Measurements from ENCODE around the gene ZNF783.

DNA sequence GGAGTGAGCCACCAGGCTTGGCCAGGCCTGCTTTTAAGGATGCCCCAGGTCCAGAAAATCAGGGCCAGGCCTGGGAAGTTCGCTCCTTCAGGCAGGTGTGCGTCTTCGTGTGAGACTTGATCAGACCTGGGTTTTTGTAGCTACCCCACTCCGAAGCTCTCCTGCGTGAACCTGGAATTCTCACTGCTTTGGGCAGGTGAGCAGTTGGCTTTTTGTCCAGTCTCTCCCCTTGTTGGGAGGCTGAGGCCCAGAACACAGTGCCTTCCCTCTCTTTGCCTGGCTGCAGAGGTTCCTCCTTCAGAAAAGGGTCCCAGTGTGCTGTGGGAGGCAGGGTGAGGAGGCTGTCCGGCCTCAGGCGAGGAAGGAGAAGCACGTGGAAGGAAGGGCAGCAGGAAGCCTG is 27.3 kb downstream of the ZNF783 start:
- TF ChIP-seq GATA1 (IDR thresholded peaks at IDR 0.05; ENCODE audit: low read depth, low read length), result no peak
- no peak for TF ChIP-seq POLR2A (IDR thresholded peaks at IDR 0.05; ENCODE audit: low read length)
